CD4-positive, alpha-beta T cell (primary cell): Measurements from ENCODE around the gene GNAQ. TPM values are rescaled to one million over a fixed set of nuclear protein-coding genes. Genes with fewer than 3 reads are reported as not detected.

Source experiments
- ATAC-seq: fragments of 200-7000 bp; cut with Tn5 transposase; one replicate; pipeline ENCODE4 v1.10.0; 2022; ENCODE audit warnings: mild to moderate bottlenecking; ENCODE audit not compliant: poor library complexity
- CTCF ChIA-PET: fragments of 350-600 bp; sonication (Branson Sonifier 250); formaldehyde crosslinking; loops from one replicate; lab custom pipeline; 2021; ENCODE audit warnings: antibody characterized with exemption, inconsistent platforms; lab: Charles Lee
- POLR2A ChIA-PET: fragments of 350-600 bp; sonication (Branson Sonifier 250); formaldehyde crosslinking; loops from one replicate; lab custom pipeline; 2021; ENCODE audit warnings: antibody characterized with exemption, inconsistent platforms; lab: Charles Lee
- DNase-seq, 14 experiments: peaks; one replicate each; pipeline ENCODE4 v3.0.0-alpha.2; 2013 to 2020; ENCODE audit warnings: mixed read lengths in 2 of 14
- H3K27ac ChIP-seq, 2 donors: one replicate each; pipeline versions ENCODE4 v1.5.1 to v1.7.0; 2013; ENCODE audit warnings: low read length in 2 of 2, low read depth in 1 of 2, mild to moderate bottlenecking in 1 of 2
- H3K27me3 ChIP-seq, 2 experiments: 1 replicate in 1 of 2; 2 replicates in 1 of 2; pipeline versions ENCODE4 v1.6.1 to v1.7.0; 2013; ENCODE audit warnings: low read length in 2 of 2, control low read depth in 1 of 2, mild to moderate bottlenecking in 1 of 2, moderate library complexity in 1 of 2; ENCODE audit not compliant: insufficient read depth in 2 of 2, control insufficient read depth in 1 of 2
- H3K36me3 ChIP-seq: one replicate; pipeline ENCODE4 v1.6.1; 2013; ENCODE audit warnings: low read length, control low read depth; ENCODE audit not compliant: insufficient read depth
- H3K4me1 ChIP-seq: one replicate; pipeline ENCODE4 v1.6.1; 2013; ENCODE audit warnings: low read length, control low read depth; ENCODE audit not compliant: insufficient read depth
- H3K4me3 ChIP-seq: one replicate; pipeline ENCODE4 v1.5.1; 2013; ENCODE audit warnings: mild to moderate bottlenecking, low read length, moderate library complexity
- H3K9me3 ChIP-seq, 2 experiments: 1 replicate in 1 of 2; 2 replicates in 1 of 2; pipeline versions ENCODE4 v1.6.1 to v1.7.0; 2013; ENCODE audit warnings: low read length in 2 of 2, mild to moderate bottlenecking in 2 of 2, control low read depth in 1 of 2, moderate library complexity in 1 of 2; ENCODE audit not compliant: control insufficient read depth in 1 of 2, insufficient read depth in 1 of 2
- H3K27ac Mint-ChIP-seq: one replicate; pipeline ENCODE4 v1.8.0; 2020; ENCODE audit warnings: mixed read lengths
- H3K27me3 Mint-ChIP-seq: one replicate; pipeline ENCODE4 v1.8.0; 2021; ENCODE audit warnings: mixed read lengths
- H3K36me3 Mint-ChIP-seq: one replicate; pipeline ENCODE4 v1.8.0; 2021; ENCODE audit warnings: low read depth, mixed read lengths
- H3K4me1 Mint-ChIP-seq: one replicate; pipeline ENCODE4 v1.8.0; 2021; ENCODE audit warnings: low read depth, mixed read lengths
- H3K4me3 Mint-ChIP-seq: one replicate; pipeline ENCODE4 v1.8.0; 2020; ENCODE audit warnings: mild to moderate bottlenecking, mixed read lengths
- H3K9me3 Mint-ChIP-seq: one replicate; pipeline ENCODE4 v1.8.0; 2020; ENCODE audit warnings: mixed read lengths
- CTCF ChIP-seq: fragments of 200-600 bp; IDR thresholded peaks from one replicate; pipeline ENCODE4 v1.8.0; 2022; ENCODE audit warnings: antibody characterized with exemption, mild to moderate bottlenecking
- intact Hi-C, 2 experiments: fragments of 100-400 bp; cut with DNase I in 1 of 2; cut with micrococcal nuclease in 1 of 2; formaldehyde crosslinking; loops; one replicate each; pipeline versions ENCODE4 v1.15.1 to v1.9.0; 2023 to 2025; cut with DNase I, micrococcal nuclease
- total RNA-seq, 174 experiments: library from RNA in 2 of 174; stranded (reverse) in 2 of 174; gene quantifications; one replicate each; pipeline ENCODE4 v1.2.3 and lab custom pipeline; 2021 to 2026

Gene GNAQ
- total RNA-seq, 2 experiments from 2014 or later: 55.5 to 55.9 TPM

GRCh38 chr9:77891128-77891800 is 140.3 kb downstream of the GNAQ start:
- CTCF ChIA-PET: no interaction called here

GRCh38 chr9:77887662-77888061 is 143.9 kb downstream of the GNAQ start:
- no peaks in the 10 kb centered on the region for H3K9me3 Mint-ChIP-seq
- no peaks in the 10 kb centered on the region for H3K9me3 ChIP-seq
- ChIA-PET POLR2A (no interaction called here), CTCF (no interaction called here)
- H3K36me3 Mint-ChIP-seq: peaks cover 10% of the 10 kb centered on the region
- H3K4me1 Mint-ChIP-seq: peaks cover 35% of the 10 kb centered on the region
- no peaks in the 10 kb centered on the region for H3K4me1 ChIP-seq
- DNase-seq: no peak
- no peak overlapping the region for H3K4me3 ChIP-seq
- no peaks in the 10 kb centered on the region for H3K27me3 Mint-ChIP-seq
- no peak overlapping the region for H3K27ac Mint-ChIP-seq
- intact Hi-C loops: no loop called here
- no peak overlapping the region for H3K4me3 Mint-ChIP-seq
- ATAC-seq: no peak
- H3K36me3 ChIP-seq: peaks cover 3% of the 10 kb centered on the region
- H3K27me3 ChIP-seq: no peaks in the 10 kb centered on the region
- TF ChIP-seq CTCF: no peak
- H3K27ac ChIP-seq: no peak overlapping the region

More at GRCh38 chr9:77891128-77891800, 140.3 kb downstream of the GNAQ start:
- POLR2A ChIA-PET: no interaction called here
- TF ChIP-seq CTCF: no peak
- H3K36me3 Mint-ChIP-seq: peaks cover 15% of the 10 kb centered on the region
- Histone ChIP-seq H3K4me1 (no peaks in the 10 kb centered on the region), H3K9me3 (no peaks in the 10 kb centered on the region), H3K4me3 (no peak overlapping the region), H3K27me3 (no peaks in the 10 kb centered on the region), H3K36me3 (peaks cover 5% of the 10 kb centered on the region), H3K27ac (no peak overlapping the region)
- DNase-seq: no peak
- no peak overlapping the region for H3K27ac Mint-ChIP-seq
- intact Hi-C loops: no loop called here
- ATAC-seq: no peak
- peaks cover 16% of the 10 kb centered on the region for H3K4me1 Mint-ChIP-seq
- H3K27me3 Mint-ChIP-seq: no peaks in the 10 kb centered on the region
- no peaks in the 10 kb centered on the region for H3K9me3 Mint-ChIP-seq
- no peak overlapping the region for H3K4me3 Mint-ChIP-seq

- H3K36me3 Mint-ChIP-seq: peaks cover 18% of the 10 kb centered on the region
- no peak for TF ChIP-seq CTCF
- Histone ChIP-seq H3K4me3 (no peak overlapping the region), H3K27me3 (no peaks in the 10 kb centered on the region), H3K27ac (no peak overlapping the region), H3K36me3 (peaks cover 10% of the 10 kb centered on the region), H3K4me1 (no peaks in the 10 kb centered on the region), H3K9me3 (no peaks in the 10 kb centered on the region)
- intact Hi-C loops: no loop called here
- H3K27ac Mint-ChIP-seq: no peak overlapping the region
- CTCF ChIA-PET: interaction anchor here (1.1 kb wide), 1 partner anchor 150 kb away, joined by 4 read pairs; no protein-coding TSS in a partner anchor
- ATAC-seq (no peak), DNase-seq (no peak)
- POLR2A ChIA-PET: interaction anchor here (0.7 kb wide), 1 partner anchor 197 kb away, joined by 3 read pairs; no protein-coding TSS in a partner anchor
- H3K9me3 Mint-ChIP-seq: no peaks in the 10 kb centered on the region
- no peaks in the 10 kb centered on the region for H3K27me3 Mint-ChIP-seq
- H3K4me3 Mint-ChIP-seq: no peak overlapping the region
- peaks cover 30% of the 10 kb centered on the region for H3K4me1 Mint-ChIP-seq
These were observed 146.4 kb downstream of the GNAQ start for GRCh38 chr9:77885104-77885672.
